Right kidney (tissue), 1 donor: ENCODE measurements around the gene TMEM116.
"Not testable (repeated sequence)": the region's sequence is repeated elsewhere in the genome, so short reads cannot be mapped to it uniquely, and the experiment has no call there.

Source experiments
- DNase-seq: peaks from one replicate; pipeline ENCODE4 v3.0.0-alpha.2; 2016

TMEM116 gene

GRCh38 chr12:112010415-112011344 lies 2.3 kb downstream of the TMEM116 start:
- no peak for DNase-seq

GRCh38 chr12:112009596-112009995 lies 3.4 kb downstream of the TMEM116 start:
- DNase-seq = not testable (repeated sequence)

GRCh38 chr12:112008918-112009317 lies 4.0 kb downstream of the TMEM116 start:
- no peak for DNase-seq

GRCh38 chr12:112007945-112008344 lies 5.0 kb downstream of the TMEM116 start:
- DNase-seq = no peak

- peak; percentile 15 for DNase-seq
Measured at GRCh38 chr12:112005419-112006395, 7.3 kb downstream of the TMEM116 start.

- no peak for DNase-seq
Measured at GRCh38 chr12:112004041-112004440, 8.9 kb downstream of the TMEM116 start.

GRCh38 chr12:112001576-112001975 lies 11.4 kb downstream of the TMEM116 start:
- no peak for DNase-seq

- no peak for DNase-seq
Measured at GRCh38 chr12:112000820-112001219, 12.1 kb downstream of the TMEM116 start.

GRCh38 chr12:111999129-111999528 lies 13.8 kb downstream of the TMEM116 start:
- DNase-seq = not testable (repeated sequence)

GRCh38 chr12:111998015-111998414 lies 14.9 kb downstream of the TMEM116 start:
- no peak for DNase-seq

GRCh38 chr12:111997300-111997699 lies 15.7 kb downstream of the TMEM116 start:
- DNase-seq = no peak

- no peak for DNase-seq
Measured at GRCh38 chr12:111995782-111996480, 17.0 kb downstream of the TMEM116 start.

GRCh38 chr12:111994211-111995111 lies 18.5 kb downstream of the TMEM116 start:
- DNase-seq = not testable (repeated sequence)

GRCh38 chr12:111993292-111994150 lies 19.4 kb downstream of the TMEM116 start:
- DNase-seq = no peak

GRCh38 chr12:111992464-111992863 lies 20.5 kb downstream of the TMEM116 start:
- DNase-seq = no peak

GRCh38 chr12:111991946-111992345 lies 21.0 kb downstream of the TMEM116 start:
- DNase-seq = no peak

- DNase-seq = no peak
Measured at GRCh38 chr12:111991535-111991934, 21.4 kb downstream of the TMEM116 start.

GRCh38 chr12:111984820-111985219 lies 28.1 kb downstream of the TMEM116 start:
- no peak for DNase-seq

- no peak for DNase-seq
Measured at GRCh38 chr12:111981987-111982386, 31.0 kb downstream of the TMEM116 start.

- DNase-seq = no peak
Measured at GRCh38 chr12:111980598-111980997, 32.4 kb downstream of the TMEM116 start.
